HG03060 (cell line): ENCODE results near the gene ANKRD13A.
"Not testable (repeated sequence)": the region's sequence is repeated elsewhere in the genome, so short reads cannot be mapped to it uniquely, and the experiment has no call there.

Source experiments
- ATAC-seq: cut with Tn5 transposase; IDR thresholded peaks from one replicate; pipeline ENCODE4 v1.9.1; 2021; ENCODE audit warnings: low read depth, moderate number of reproducible peaks; ENCODE audit not compliant: unreplicated experiment

Gene ANKRD13A

GRCh38 chr12:110005319-110005973 is 6.2 kb downstream of the ANKRD13A start:
- no peak for ATAC-seq

GRCh38 chr12:110006115-110006514 is 6.9 kb downstream of the ANKRD13A start:
- ATAC-seq: no peak

DNA sequence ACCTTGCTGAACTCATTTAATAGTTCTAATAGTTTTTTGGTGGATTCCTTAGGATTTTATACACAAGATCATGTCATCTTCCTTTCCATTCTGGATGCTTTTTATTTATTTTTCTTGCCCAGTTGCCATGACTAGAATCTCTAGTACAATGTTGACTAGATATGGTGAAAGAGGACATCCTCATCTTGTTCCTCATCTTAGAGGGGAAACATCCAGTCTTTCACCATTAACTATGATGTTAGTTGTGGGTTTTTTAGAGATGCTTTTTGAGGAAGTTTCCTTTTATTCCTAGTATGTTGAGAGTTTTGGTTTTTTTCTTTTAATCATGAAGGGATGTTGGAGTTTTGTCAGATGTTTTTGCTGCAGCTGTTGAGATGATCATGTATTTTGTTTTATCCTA is 8.7 kb downstream of the ANKRD13A start:
- no peak for ATAC-seq

- ATAC-seq: not testable (repeated sequence)
Measured at GRCh38 chr12:110008681-110009398, 9.6 kb downstream of the ANKRD13A start.

- ATAC-seq: no peak
Measured at GRCh38 chr12:110010853-110011723, 11.9 kb downstream of the ANKRD13A start.

- no peak for ATAC-seq
Measured at GRCh38 chr12:110012137-110012536, 12.9 kb downstream of the ANKRD13A start.

GRCh38 chr12:110012659-110013058 is 13.4 kb downstream of the ANKRD13A start:
- no peak for ATAC-seq

GRCh38 chr12:110015132-110015531 is 15.9 kb downstream of the ANKRD13A start:
- no peak for ATAC-seq

- ATAC-seq: no peak
Measured at GRCh38 chr12:110020956-110021355, 21.7 kb downstream of the ANKRD13A start.

- no peak for ATAC-seq
Measured at GRCh38 chr12:110023059-110023980, 24.1 kb downstream of the ANKRD13A start.

GRCh38 chr12:110024051-110024450 is 24.8 kb downstream of the ANKRD13A start:
- no peak for ATAC-seq

- no peak for ATAC-seq
Measured at GRCh38 chr12:110028323-110028722, 29.1 kb downstream of the ANKRD13A start.

DNA sequence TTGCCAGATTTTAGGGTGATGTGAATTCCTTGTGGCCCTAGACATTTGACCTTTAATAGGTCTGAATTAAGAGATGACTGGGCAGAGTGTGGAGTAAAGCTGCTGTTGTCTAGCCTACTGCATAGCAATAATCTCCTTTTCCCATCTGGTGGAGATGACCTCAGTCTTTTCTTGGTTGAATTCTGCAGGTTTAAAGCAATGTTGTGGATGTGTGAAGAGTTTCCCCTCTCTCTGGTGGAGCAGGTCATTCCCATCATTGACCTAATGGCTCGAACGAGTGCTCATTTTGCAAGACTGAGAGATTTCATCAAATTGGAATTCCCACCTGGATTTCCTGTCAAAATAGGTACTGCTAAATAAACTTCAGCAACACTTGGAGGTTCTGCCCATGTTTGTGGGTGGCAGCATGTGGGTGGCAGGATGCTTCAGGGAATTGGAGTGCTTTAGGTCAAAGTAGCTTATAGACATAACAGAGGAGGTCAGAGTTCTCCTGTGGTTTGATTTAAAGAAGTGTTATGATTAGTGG is 30.1 kb downstream of the ANKRD13A start:
- no peak for ATAC-seq

- no peak for ATAC-seq
Measured at GRCh38 chr12:110033888-110034287, 34.7 kb downstream of the ANKRD13A start.

DNA sequence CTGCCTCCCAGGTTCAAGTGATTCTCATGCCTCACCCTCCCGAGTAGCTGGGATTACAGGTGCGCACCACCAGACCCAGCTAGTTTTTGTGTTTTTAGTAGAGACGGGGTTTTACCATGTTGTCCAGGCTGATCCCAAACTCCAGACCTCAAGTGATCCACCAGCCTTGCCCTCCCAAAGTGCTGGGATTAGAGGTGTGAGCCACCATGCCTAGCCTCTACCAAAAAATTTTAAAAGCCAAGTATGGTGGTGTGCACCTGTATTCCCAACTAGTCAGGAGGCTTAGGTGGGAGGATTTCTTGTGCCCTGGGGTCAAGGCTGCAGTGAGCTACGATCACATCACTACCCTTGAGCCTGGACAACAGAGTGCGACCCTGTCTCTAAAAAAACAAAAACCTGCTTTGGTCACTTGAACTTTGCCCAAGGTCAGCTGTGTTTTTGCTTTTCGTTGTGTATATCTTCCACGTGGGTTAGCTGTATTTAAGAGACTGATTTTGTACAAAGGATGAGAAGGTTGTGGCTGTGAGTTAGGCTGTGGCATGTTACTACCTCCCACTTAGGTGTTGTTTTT is 36.4 kb downstream of the ANKRD13A start:
- ATAC-seq: no peak

GRCh38 chr12:110037315-110037714 is 38.1 kb downstream of the ANKRD13A start:
- ATAC-seq: no peak

- ATAC-seq: no peak
Measured at GRCh38 chr12:110038741-110039084, 39.5 kb downstream of the ANKRD13A start.

DNA sequence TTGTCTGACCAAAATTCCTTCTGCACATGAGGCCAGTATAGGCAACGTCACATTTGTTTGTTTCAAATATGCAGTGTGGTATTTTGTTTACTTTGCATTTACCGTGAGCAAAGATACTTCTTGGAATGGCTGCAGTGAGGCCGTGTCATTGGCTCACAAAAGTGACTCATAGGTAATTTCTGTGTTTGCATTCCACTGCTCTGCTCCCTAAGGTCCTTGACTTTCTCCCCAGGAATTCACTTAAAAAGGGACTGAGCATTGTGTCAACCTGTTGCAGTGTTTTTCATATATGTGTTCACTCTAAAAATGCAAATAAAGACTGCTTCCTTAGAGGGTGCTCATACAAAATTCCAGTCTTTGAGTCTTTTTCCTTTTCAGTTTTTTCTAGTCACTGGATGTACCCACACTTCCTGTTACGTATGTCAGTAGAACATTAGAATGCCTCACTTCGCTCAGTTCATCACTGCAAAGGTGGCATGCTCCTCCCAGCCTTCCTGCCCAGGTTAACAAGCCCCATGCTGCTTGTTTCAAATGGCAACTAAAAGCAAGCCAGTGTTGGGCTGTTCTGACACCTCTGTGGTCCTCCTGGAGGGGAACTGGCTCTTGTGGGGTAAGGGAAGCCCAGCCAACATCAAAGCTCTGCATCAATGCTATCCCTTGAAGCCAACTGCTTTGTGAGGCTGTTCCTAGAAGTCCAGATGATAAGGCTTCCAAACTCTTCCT is 40.0 kb downstream of the ANKRD13A start:
- ATAC-seq: no peak

DNA sequence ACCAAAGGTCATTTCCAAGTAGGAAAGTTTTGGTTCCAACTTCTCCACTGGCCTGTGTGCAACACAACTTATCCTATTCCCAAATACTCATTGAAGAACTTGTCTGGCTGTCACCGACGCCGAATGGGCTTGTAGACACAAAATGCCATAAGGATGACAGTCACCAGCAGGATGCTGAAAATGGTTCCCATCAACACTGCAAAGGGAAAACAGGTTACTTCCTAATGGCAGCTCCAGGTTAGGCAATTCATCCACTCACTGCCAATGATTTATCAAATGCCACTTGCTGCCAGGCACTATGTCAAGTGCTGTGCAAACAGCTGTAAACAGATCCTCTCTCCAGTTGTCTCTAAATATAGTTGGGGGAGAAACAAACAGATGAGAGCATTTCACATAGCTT is 43.0 kb downstream of the ANKRD13A start:
- ATAC-seq: no peak
